ENCODE data around the gene CCP110.
"Not testable (repeated sequence)": the region's sequence is repeated elsewhere in the genome, so short reads cannot be mapped to it uniquely, and the experiment has no call there.

CCP110 gene

DNA sequence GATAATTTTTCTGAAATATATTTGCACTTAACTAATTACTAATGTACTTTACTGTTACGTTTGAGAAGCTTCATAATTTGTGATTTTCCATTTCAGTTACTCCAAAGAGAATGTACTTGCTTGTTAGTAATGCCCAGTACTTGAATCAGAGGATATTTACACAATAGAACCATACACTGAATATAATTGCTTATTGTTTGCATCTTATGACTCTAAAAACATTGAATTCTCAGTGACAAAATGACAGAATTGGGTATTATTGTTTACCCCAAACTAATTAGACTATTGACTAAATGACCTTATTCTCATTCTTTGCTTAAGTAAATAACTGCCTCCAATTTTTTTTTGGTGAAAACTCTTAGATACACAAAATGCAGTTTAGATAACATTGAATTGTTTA, 8.9 kb downstream of the CCP110 start:
- no peaks in the 10 kb centered on the region for H3K27me3 ChIP-seq
- no peaks in the 10 kb centered on the region for H3K9me3 ChIP-seq
- H3K4me3 ChIP-seq = no peak overlapping the region
- DNase-seq = no peak
- H3K36me3 ChIP-seq = peaks cover 20 to 56% (median 25%) of the 10 kb centered on the region in 3 donors
- TF ChIP-seq, protein P1, sequence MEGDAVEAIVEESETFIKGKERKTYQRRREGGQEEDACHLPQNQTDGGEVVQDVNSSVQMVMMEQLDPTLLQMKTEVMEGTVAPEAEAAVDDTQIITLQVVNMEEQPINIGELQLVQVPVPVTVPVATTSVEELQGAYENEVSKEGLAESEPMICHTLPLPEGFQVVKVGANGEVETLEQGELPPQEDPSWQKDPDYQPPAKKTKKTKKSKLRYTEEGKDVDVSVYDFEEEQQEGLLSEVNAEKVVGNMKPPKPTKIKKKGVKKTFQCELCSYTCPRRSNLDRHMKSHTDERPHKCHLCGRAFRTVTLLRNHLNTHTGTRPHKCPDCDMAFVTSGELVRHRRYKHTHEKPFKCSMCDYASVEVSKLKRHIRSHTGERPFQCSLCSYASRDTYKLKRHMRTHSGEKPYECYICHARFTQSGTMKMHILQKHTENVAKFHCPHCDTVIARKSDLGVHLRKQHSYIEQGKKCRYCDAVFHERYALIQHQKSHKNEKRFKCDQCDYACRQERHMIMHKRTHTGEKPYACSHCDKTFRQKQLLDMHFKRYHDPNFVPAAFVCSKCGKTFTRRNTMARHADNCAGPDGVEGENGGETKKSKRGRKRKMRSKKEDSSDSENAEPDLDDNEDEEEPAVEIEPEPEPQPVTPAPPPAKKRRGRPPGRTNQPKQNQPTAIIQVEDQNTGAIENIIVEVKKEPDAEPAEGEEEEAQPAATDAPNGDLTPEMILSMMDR (IDR thresholded peaks at IDR 0.05) = no peak
- no peaks in the 10 kb centered on the region for H3K4me1 ChIP-seq
- intact Hi-C loops (cut with DNase I; ENCODE audit: low total_unique reads) = no loop called here
- H3K27ac ChIP-seq = no peak overlapping the region

DNA sequence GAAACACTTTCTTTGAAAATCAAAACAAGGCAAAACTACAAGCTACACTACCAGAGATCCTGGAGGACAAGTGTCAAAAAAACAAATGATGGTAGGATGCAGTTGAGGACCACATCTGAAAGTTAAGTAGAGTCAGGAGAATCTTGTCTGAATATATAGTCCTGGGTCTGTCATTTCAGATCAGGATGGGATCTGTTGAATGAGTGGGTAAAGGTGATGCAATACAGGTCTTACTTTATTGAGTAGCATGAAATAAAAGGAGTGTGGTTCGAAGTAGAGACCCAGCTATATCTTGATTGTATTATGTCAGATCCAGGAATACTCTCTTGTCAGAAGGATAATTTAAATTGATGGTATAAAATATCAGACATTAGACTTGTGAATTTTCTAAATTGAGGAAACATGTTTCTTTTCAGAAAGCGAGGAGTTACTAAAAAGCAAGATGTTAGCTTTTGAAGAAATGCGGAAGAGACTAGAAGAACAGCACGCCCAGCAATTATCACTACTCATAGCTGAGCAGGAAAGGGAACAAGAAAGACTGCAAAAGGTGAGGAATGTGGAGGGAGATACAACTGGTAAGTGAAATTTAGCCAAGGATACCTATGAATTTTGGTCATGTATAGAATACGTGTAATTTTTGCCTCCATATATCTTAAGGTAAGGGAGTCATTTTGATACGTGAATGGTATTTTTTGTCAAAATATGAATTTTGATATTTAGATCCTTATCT, 16.7 kb downstream of the CCP110 start:
- Histone ChIP-seq H3K27me3 (no peaks in the 10 kb centered on the region), H3K27ac (no peak overlapping the region), H3K4me3 (no peak overlapping the region), H3K9me3 (no peaks in the 10 kb centered on the region), H3K36me3 (peaks cover 55 to 80% (median 75%) of the 10 kb centered on the region in 3 donors), H3K4me1 (no peaks in the 10 kb centered on the region)
- intact Hi-C loops (cut with DNase I; ENCODE audit: low total_unique reads) = no loop called here
- DNase-seq = no peak
- TF ChIP-seq, protein P1 (IDR thresholded peaks at IDR 0.05) = no peak

DNA sequence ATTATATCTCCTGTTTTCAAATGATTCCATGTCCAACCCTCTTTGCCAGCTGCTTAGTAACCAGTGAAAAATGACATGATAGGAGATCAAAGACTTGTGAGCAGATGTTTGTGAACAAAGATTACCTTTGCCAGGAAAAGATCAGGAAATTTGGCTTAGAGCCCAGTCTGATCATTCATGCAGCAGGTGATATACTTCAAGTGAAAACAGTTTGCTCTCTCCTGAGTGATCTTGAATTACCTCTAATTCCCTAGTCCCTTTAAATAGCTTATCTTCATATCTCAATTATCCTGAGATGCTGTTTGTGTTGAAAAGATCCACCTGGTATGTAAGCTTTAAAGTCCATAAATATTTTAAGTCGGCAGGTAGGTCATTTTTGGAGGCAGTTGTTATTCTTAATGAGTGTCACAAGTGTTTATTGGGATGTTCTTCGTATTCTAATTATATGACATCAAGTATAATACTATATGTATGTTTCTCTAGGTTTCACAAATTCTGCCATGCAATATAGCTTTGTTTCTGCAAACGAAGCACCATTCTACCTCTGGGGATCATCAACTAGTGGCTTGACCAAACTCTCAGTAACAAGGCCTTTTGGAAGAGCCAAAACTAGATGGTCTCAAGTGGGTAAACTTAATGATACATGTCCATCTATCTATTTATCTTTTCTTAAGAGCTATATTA, 18.5 kb downstream of the CCP110 start:
- intact Hi-C loops (cut with DNase I; ENCODE audit: low total_unique reads) = no loop called here
- H3K4me3 ChIP-seq = no peak overlapping the region
- peaks cover 58 to 83% (median 80%) of the 10 kb centered on the region in 3 donors for H3K36me3 ChIP-seq
- no peaks in the 10 kb centered on the region for H3K9me3 ChIP-seq
- no peak overlapping the region for H3K27ac ChIP-seq
- no peaks in the 10 kb centered on the region for H3K27me3 ChIP-seq
- DNase-seq = no peak
- H3K4me1 ChIP-seq = no peaks in the 10 kb centered on the region
- TF ChIP-seq, protein P1 (IDR thresholded peaks at IDR 0.05) = no peak

DNA sequence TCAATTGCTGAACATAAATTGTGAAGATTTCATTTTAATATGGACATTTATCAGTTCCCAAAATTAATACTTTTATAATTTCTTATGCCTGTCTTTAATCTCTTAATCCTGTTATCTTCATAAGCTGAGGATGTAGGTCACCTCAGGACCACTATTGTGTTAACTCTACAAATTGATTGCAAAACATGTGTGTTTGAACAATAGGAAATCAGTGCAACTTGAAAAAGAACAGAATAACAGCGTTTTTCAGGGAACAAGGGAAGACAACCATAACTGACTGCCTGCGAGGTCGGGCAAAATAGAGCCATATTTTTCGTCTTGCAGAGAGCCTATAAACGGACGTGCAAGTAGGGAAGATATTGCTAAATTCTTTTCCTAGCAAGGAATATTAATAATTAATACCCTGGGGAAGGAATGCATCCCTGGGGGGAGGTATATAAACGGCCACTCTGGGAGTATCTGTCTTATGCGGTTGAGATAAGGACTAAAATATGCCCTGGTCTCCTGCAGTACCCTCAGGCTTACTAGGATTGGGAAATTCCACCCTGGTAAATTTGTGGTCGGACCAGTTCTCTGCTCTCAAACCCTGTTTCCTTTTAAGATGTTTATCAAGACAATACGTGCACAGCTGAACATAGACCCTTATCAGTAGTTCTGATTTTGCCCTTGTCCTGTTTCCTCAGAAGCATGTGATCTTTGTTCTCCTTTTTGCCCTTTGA, 19.7 kb downstream of the CCP110 start:
- H3K4me3 ChIP-seq; H3K9me3 ChIP-seq; intact Hi-C loops (cut with DNase I; ENCODE audit: low total_unique reads); DNase-seq; H3K27ac ChIP-seq; H3K27me3 ChIP-seq; H3K4me1 ChIP-seq: not testable (repeated sequence)
- H3K36me3 ChIP-seq = peaks cover 58 to 86% (median 82%) of the 10 kb centered on the region in 3 donors

DNA sequence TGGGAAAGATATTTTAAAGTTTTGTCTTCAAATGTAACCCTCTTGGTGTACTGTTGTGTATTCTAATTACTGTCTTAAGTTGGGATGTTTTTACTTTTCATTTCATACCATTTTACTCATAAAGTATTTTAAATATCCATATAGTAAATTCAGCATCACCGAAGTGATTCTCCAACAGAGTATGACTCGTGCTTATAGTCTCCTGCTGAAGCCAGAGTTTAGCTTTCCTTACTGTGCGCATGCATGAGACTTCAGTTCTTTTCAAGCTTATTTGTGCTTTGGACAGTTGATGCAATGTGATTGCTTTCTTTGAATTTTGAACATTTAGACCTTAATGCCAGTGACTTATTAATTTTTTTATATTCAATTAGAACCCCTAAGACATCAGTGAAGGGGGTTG, 24.4 kb downstream of the CCP110 start:
- no peaks in the 10 kb centered on the region for H3K4me1 ChIP-seq
- H3K36me3 ChIP-seq = peaks cover 30 to 88% (median 54%) of the 10 kb centered on the region in 3 donors
- no peak for DNase-seq
- TF ChIP-seq, protein P1 (IDR thresholded peaks at IDR 0.05) = no peak
- no peak overlapping the region for H3K27ac ChIP-seq
- H3K27me3 ChIP-seq = no peaks in the 10 kb centered on the region
- intact Hi-C loops (cut with DNase I; ENCODE audit: low total_unique reads) = no loop called here
- H3K4me3 ChIP-seq = no peak overlapping the region
- no peaks in the 10 kb centered on the region for H3K9me3 ChIP-seq

DNA sequence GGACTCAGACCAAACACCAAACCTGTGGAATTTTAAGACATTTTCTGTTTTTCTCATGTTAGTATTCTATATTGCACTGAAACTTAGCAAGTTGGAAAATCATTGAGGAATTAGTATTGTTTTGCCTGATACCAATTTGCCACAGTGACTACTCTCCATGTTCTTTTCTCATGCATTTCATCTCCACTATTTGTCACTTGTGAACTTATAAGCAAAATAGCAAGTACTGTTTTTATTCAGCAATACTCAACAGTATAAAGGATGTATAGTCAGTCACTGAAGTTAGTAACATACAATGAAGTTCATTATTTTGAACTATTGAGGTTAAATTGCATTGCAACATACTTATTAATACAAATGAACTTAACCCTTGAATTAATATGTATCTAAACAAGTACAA, 25.9 kb downstream of the CCP110 start:
- TF ChIP-seq, protein P1 (IDR thresholded peaks at IDR 0.05) = no peak
- H3K4me1 ChIP-seq = peaks cover 0 to 5% (median 2%) of the 10 kb centered on the region in 4 donors
- H3K27me3 ChIP-seq = no peaks in the 10 kb centered on the region
- no peaks in the 10 kb centered on the region for H3K9me3 ChIP-seq
- H3K36me3 ChIP-seq = peaks cover 19 to 73% (median 39%) of the 10 kb centered on the region in 3 donors
- no peak for DNase-seq
- no peak overlapping the region for H3K27ac ChIP-seq
- intact Hi-C loops (cut with DNase I; ENCODE audit: low total_unique reads) = loop anchor here (10.0 kb wide), 1 partner anchor 165 kb away; the partner anchor contains the start of genes IQCK and KNOP1
- no peak overlapping the region for H3K4me3 ChIP-seq

Measured in tibial artery (tissue), 4 donors.